Gastroesophageal sphincter (tissue), 3 donors: ENCODE data around the gene PDIA5.

Experiments
- CTCF ChIP-seq, 4 experiments: fragments of 200-600 bp in 2 of 4; fragments of 450-650 bp in 2 of 4; sonication (generic) in 1 of 4; IDR thresholded peaks; one replicate each; pipeline ENCODE4 v1.5.1; 2017 to 2019; ENCODE audit warnings: antibody characterized with exemption in 4 of 4, mild to moderate bottlenecking in 2 of 4, moderate library complexity in 2 of 4
- POLR2A ChIP-seq, 2 donors: fragments of 450-650 bp; IDR thresholded peaks; one replicate each; pipeline ENCODE4 v1.6.1; 2017; ENCODE audit warnings: antibody characterized with exemption in 2 of 2, mild to moderate bottlenecking in 2 of 2, moderate library complexity in 1 of 2

- TF ChIP-seq POLR2A (IDR thresholded peaks at IDR 0.05) = no peak
- TF ChIP-seq CTCF (IDR thresholded peaks at IDR 0.05) = no peak
Observed at GRCh38 chr3:123141276-123141675, 74.5 kb downstream of the PDIA5 start.
